OCI-LY1 (cell line): ENCODE data around the gene PCIF1.

Source experiments
- H2AFZ ChIP-seq: fragments of 200-600 bp; sonication (generic), shearing (Covaris generic); 2 replicates; pipeline ENCODE4 v1.6.0; 2014; ENCODE audit warnings: antibody characterized with exemption, mild to moderate bottlenecking, low read length
- H3F3A ChIP-seq: fragments of 200-600 bp; sonication (generic), shearing (Covaris generic); 2 replicates; pipeline ENCODE4 v1.6.0; 2014; ENCODE audit warnings: mild to moderate bottlenecking, antibody characterized with exemption, low read length, moderate library complexity; ENCODE audit not compliant: insufficient read depth
- H3K27ac ChIP-seq: fragments of 200-600 bp; sonication (generic); 2 replicates; pipeline ENCODE4 v1.5.1; 2014; ENCODE audit warnings: low read length, mixed run types, mild to moderate bottlenecking, low read depth; ENCODE audit not compliant: poor library complexity, severe bottlenecking
- H3K27me3 ChIP-seq: fragments of 200-600 bp; sonication (generic); 2 replicates; pipeline ENCODE4 v1.6.0; 2014; ENCODE audit warnings: antibody characterized with exemption, mild to moderate bottlenecking, low read length, moderate library complexity; ENCODE audit not compliant: insufficient read depth
- H3K36me3 ChIP-seq: fragments of 200-600 bp; sonication (generic); 2 replicates; pipeline ENCODE4 v1.6.1; 2014; ENCODE audit warnings: mild to moderate bottlenecking, antibody characterized with exemption, low read length, moderate library complexity, mixed read lengths; ENCODE audit not compliant: insufficient read depth
- H3K4me1 ChIP-seq: fragments of 200-600 bp; sonication (generic); 2 replicates; pipeline ENCODE4 v1.5.1; 2014; ENCODE audit warnings: mild to moderate bottlenecking, low read length, moderate library complexity; ENCODE audit not compliant: insufficient read depth, severe bottlenecking
- H3K4me2 ChIP-seq: fragments of 200-600 bp; sonication (generic), shearing (Covaris generic); 2 replicates; pipeline ENCODE4 v1.6.1; 2014; ENCODE audit warnings: low read length
- H3K4me3 ChIP-seq: fragments of 200-600 bp; sonication (generic); 2 replicates; pipeline ENCODE4 v1.5.1; 2014; ENCODE audit warnings: low read length, low read depth, mild to moderate bottlenecking, mixed read lengths; ENCODE audit not compliant: poor library complexity, severe bottlenecking
- H3K79me2 ChIP-seq: fragments of 200-600 bp; shearing (Covaris generic); 2 replicates; pipeline ENCODE4 v1.6.1; 2016; ENCODE audit warnings: mixed run types, low read length, mixed read lengths; ENCODE audit not compliant: insufficient read depth
- H3K9ac ChIP-seq: fragments of 200-600 bp; sonication (generic), shearing (Covaris generic); 2 replicates; pipeline ENCODE4 v1.6.1; 2014; ENCODE audit warnings: mild to moderate bottlenecking, low read length, mixed read lengths
- H3K9me2 ChIP-seq: fragments of 200-600 bp; sonication (generic), shearing (Covaris generic); 2 replicates; pipeline ENCODE4 v1.6.1; 2014; ENCODE audit warnings: low read depth, mild to moderate bottlenecking, low read length, mixed read lengths
- H3K9me3 ChIP-seq: fragments of 200-600 bp; shearing (Covaris generic); 2 replicates; pipeline ENCODE4 v1.6.1; 2014; ENCODE audit warnings: low read length, mixed read lengths
- H4K20me1 ChIP-seq: fragments of 200-600 bp; sonication (generic), shearing (Covaris generic); 2 replicates; pipeline ENCODE4 v1.6.0; 2016; ENCODE audit warnings: mild to moderate bottlenecking, low read length; ENCODE audit not compliant: insufficient read depth
- EZH2 ChIP-seq: fragments of 200-600 bp; sonication (generic), shearing (Covaris generic); IDR thresholded peaks from 2 replicates; pipeline ENCODE4 v1.8.0; 2017; ENCODE audit warnings: borderline replicate concordance, mixed run types, mild to moderate bottlenecking, antibody characterized with exemption, low read length, moderate library complexity, mixed read lengths
- TF ChIP-seq, protein P1 (sequence below): fragments of 200-600 bp; sonication (generic), shearing (Covaris generic); IDR thresholded peaks from 2 replicates; pipeline ENCODE4 v1.5.1; 2017; ENCODE audit warnings: mild to moderate bottlenecking, antibody characterized with exemption, low read length, moderate library complexity, mixed read lengths

PCIF1 gene

DNA sequence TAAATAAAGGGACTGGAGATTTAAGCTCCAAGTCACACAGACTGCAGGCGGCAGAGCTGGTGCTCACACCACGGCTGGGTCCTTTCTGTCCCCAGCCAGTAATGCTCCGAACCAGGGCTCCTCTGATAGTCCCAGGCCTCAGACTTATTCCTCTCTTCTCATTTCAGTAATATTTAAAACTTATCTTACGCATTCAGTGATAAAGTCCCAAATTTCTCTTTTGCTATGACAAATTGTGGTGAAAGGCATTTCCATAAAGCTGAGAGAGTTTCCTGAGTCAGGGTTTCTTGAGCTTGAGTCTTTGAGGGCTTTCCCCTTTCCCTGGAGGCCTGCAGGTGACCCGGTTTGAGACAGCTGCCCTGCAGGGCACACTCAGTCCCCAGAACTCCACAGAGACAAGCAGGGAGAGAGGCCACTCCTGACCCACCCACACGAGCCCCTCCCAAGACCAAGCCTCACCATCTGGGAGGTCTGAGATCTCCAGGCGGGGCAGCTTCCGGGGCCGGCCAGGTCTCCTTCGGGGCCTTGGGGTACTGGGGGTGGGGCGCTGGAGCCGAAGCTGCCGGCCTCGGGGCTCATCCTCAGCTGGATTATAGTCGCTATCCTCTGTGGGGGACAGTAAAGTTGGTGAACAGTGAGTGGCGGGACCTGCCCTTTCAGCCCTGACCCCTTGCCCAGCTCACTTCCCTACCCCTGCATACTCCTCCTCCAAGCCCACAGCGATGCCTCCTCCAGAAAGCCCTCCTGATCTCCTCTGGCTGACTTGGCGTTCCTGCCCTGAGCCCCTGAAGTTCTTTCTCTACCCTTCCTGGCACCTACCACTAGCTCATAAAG lies 30.9 kb downstream of the PCIF1 start:
- peaks cover 11% of the 10 kb centered on the region for H3K79me2 ChIP-seq

DNA sequence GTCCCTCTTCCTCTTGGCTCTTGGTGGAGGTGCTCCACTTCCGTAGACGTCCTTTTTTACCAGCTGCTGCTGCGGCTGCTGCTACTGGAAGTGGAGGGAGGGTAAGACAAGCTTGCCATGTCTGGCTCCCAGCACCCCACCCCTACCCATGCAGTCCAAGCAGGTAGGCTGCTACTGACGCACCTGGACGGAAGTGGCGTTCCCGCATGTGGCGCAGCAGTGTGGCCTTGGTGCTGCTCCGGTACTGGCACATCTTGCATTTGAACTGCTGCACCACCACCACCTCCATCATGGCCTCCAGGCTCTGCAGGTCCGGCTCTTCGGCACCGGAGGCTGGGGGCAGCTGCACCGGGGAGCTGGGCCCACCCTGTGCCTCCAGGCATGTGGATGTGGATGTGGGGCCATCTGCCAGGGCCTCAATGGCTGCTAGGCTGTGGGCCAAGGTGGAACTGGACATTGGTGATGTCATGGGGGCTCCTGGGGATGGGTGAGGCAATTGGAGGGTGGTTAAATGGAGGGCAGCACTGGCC lies 33.1 kb downstream of the PCIF1 start:
- H3K9me2 ChIP-seq: no peaks in the 10 kb centered on the region
- no peaks in the 10 kb centered on the region for H4K20me1 ChIP-seq
- no peak for TF ChIP-seq EZH2
- TF ChIP-seq, protein P1, sequence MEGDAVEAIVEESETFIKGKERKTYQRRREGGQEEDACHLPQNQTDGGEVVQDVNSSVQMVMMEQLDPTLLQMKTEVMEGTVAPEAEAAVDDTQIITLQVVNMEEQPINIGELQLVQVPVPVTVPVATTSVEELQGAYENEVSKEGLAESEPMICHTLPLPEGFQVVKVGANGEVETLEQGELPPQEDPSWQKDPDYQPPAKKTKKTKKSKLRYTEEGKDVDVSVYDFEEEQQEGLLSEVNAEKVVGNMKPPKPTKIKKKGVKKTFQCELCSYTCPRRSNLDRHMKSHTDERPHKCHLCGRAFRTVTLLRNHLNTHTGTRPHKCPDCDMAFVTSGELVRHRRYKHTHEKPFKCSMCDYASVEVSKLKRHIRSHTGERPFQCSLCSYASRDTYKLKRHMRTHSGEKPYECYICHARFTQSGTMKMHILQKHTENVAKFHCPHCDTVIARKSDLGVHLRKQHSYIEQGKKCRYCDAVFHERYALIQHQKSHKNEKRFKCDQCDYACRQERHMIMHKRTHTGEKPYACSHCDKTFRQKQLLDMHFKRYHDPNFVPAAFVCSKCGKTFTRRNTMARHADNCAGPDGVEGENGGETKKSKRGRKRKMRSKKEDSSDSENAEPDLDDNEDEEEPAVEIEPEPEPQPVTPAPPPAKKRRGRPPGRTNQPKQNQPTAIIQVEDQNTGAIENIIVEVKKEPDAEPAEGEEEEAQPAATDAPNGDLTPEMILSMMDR: no peak
- H3F3A ChIP-seq: no peaks in the 10 kb centered on the region
- no peak overlapping the region for H2AFZ ChIP-seq
- H3K4me3 ChIP-seq: no peak overlapping the region
- no peaks in the 10 kb centered on the region for H3K9me3 ChIP-seq
- no peak overlapping the region for H3K4me2 ChIP-seq
- H3K27ac ChIP-seq: no peak overlapping the region
- H3K36me3 ChIP-seq: peaks cover 60% of the 10 kb centered on the region
- H3K27me3 ChIP-seq: no peaks in the 10 kb centered on the region
- H3K4me1 ChIP-seq: peaks cover 18% of the 10 kb centered on the region
- peaks cover 16% of the 10 kb centered on the region for H3K79me2 ChIP-seq
- no peak overlapping the region for H3K9ac ChIP-seq

More for the DNA sequence above, 30.9 kb downstream of the PCIF1 start:
- TF ChIP-seq EZH2: no peak
- TF ChIP-seq, protein P1: no peak
- no peak overlapping the region for H2AFZ ChIP-seq
- H3K4me1 ChIP-seq: peaks cover 12% of the 10 kb centered on the region
- H3K9me3 ChIP-seq: no peaks in the 10 kb centered on the region
- H3K4me3 ChIP-seq: no peak overlapping the region
- no peaks in the 10 kb centered on the region for H3K27me3 ChIP-seq
- no peaks in the 10 kb centered on the region for H4K20me1 ChIP-seq
- peaks cover 82% of the 10 kb centered on the region for H3K36me3 ChIP-seq
- H3F3A ChIP-seq: no peaks in the 10 kb centered on the region
- no peak overlapping the region for H3K27ac ChIP-seq
- H3K4me2 ChIP-seq: no peak overlapping the region
- no peak overlapping the region for H3K9ac ChIP-seq
- no peaks in the 10 kb centered on the region for H3K9me2 ChIP-seq

DNA sequence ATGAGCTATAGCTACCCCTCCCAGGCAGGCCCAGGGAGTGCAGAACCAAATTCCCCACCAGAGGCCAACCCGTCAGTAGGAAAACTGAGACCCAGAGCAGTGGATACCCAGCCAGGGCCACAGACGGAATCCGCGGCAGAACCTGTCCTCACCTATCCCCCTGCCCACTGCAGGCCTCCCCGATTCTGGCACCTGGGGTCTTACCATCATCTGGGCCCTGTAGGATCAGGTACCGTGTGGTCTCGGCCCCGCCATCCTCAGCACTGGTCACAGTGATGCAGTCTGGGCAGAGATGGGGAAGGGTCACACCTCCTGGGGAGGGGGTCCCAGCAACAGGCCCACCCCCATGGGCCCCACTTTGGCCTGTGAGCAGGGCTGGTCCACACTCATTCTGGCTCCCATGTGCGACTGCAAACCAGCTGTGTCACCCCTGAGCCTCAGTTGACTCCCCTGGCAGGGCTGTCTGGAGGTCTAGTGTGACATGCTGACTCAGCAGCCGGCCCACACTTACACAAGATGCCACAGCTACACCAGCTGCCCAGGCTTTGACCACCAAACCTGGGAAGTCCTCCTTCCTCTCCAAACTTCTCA lies 33.7 kb downstream of the PCIF1 start:
- no peaks in the 10 kb centered on the region for H3K27me3 ChIP-seq
- no peak overlapping the region for H3K4me2 ChIP-seq
- H3K36me3 ChIP-seq: peaks cover 55% of the 10 kb centered on the region
- H3K27ac ChIP-seq: no peak overlapping the region
- TF ChIP-seq EZH2: no peak
- TF ChIP-seq, protein P1: no peak
- H3K9ac ChIP-seq: no peak overlapping the region
- H3K79me2 ChIP-seq: peaks cover 16% of the 10 kb centered on the region
- H3K4me1 ChIP-seq: peaks cover 22% of the 10 kb centered on the region
- no peaks in the 10 kb centered on the region for H3K9me3 ChIP-seq
- H2AFZ ChIP-seq: no peak overlapping the region
- no peaks in the 10 kb centered on the region for H4K20me1 ChIP-seq
- H3K4me3 ChIP-seq: no peak overlapping the region
- no peaks in the 10 kb centered on the region for H3K9me2 ChIP-seq
- H3F3A ChIP-seq: no peaks in the 10 kb centered on the region
